Central memory CD8-positive, alpha-beta T cell (primary cell): ENCODE results near the gene SSBP3.

Experiments used
- ATAC-seq: fragments of 150-1000 bp; cut with Tn5 transposase; replicated peaks from 2 replicates; pipeline ENCODE4 v1.10.0; 2022; ENCODE audit warnings: mild to moderate bottlenecking, moderate FRiP score, moderate number of reproducible peaks; ENCODE audit not compliant: poor library complexity, severe bottlenecking; ENCODE audit errors: extremely low read depth
- DNase-seq, 2 donors: peaks; one replicate each; pipeline ENCODE4 v3.0.0; 2021; ENCODE audit warnings: low spot score in 2 of 2
- H3K27ac Mint-ChIP-seq: one replicate; pipeline ENCODE4 v1.8.0; 2022; ENCODE audit warnings: low read depth, mild to moderate bottlenecking, moderate library complexity, mixed read lengths
- H3K27me3 Mint-ChIP-seq: one replicate; pipeline ENCODE4 v1.8.0; 2022; ENCODE audit warnings: mixed read lengths
- H3K36me3 Mint-ChIP-seq: one replicate; pipeline ENCODE4 v1.8.0; 2022; ENCODE audit warnings: mild to moderate bottlenecking, moderate library complexity, mixed read lengths; ENCODE audit not compliant: insufficient read depth
- H3K4me1 Mint-ChIP-seq: one replicate; pipeline ENCODE4 v1.8.0; 2022; ENCODE audit warnings: mixed read lengths
- H3K4me3 Mint-ChIP-seq: one replicate; pipeline ENCODE4 v1.8.0; 2022; ENCODE audit warnings: mild to moderate bottlenecking, moderate library complexity, mixed read lengths
- H3K9me3 Mint-ChIP-seq: one replicate; pipeline ENCODE4 v1.8.0; 2022; ENCODE audit warnings: mixed read lengths

The SSBP3 gene

DNA sequence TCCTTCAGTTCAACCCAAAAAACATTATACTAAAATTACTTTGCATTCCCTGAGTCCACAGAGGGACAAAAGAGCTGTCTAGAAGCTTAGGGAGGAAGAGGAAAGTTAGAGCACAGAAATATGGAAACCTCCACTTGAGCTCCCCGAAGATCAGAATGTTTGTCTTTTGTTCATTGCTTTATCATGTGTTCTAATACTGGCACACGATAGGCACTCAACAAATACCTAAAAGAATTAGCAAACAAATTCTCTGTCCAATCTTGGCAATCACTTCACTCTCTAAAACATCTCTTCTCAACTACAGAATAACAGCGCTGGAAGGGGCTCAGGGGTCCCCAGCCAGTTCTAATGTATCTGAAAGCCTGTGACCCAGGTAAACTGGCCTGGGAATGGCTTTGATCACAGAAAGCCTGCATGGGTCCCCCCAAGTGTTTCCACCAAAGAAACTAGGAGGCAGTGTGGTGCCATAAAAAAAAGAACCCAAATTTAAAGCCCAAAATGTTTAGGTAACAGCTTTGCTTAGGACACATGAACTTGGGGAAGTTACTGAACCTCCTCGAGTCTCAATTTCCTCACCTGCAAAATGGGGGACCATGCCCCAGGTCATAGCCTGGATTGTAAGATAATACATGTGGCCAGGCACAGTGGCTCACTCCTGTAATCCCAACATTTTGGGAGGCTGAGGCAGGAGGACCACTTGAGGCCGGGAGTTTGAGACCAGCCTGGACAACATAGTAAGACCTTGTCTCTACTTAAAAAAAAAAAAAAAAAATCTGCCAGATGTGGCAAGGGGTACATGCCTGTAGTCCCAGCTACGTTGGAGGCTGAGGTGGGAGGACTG is 45.8 kb downstream of the SSBP3 start:
- no peak for DNase-seq
- Mint-ChIP-seq H3K27ac (peak overlapping the region; percentile 16), H3K4me3 (no peak overlapping the region), H3K36me3 (no peaks in the 10 kb centered on the region), H3K27me3 (no peaks in the 10 kb centered on the region), H3K4me1 (peaks cover 75% of the 10 kb centered on the region), H3K9me3 (no peaks in the 10 kb centered on the region)
- ATAC-seq: no peak

GRCh38 chr1:54359393-54360162 is 46.6 kb downstream of the SSBP3 start:
- peak overlapping the region; percentile 16 for H3K27ac Mint-ChIP-seq

GRCh38 chr1:54358503-54359168 is 47.6 kb downstream of the SSBP3 start:
- H3K4me3 Mint-ChIP-seq: no peak overlapping the region
- no peaks in the 10 kb centered on the region for H3K9me3 Mint-ChIP-seq
- H3K4me1 Mint-ChIP-seq: peaks cover 74% of the 10 kb centered on the region
- no peak for DNase-seq
- no peak overlapping the region for H3K27ac Mint-ChIP-seq
- H3K27me3 Mint-ChIP-seq: no peaks in the 10 kb centered on the region
- no peak for ATAC-seq
- no peaks in the 10 kb centered on the region for H3K36me3 Mint-ChIP-seq

More at GRCh38 chr1:54359393-54360162, 46.6 kb downstream of the SSBP3 start:
- no peaks in the 10 kb centered on the region for H3K36me3 Mint-ChIP-seq
- peaks cover 73% of the 10 kb centered on the region for H3K4me1 Mint-ChIP-seq
- no peak for DNase-seq
- ATAC-seq: no peak
- H3K4me3 Mint-ChIP-seq: no peak overlapping the region
- no peaks in the 10 kb centered on the region for H3K9me3 Mint-ChIP-seq
- H3K27me3 Mint-ChIP-seq: no peaks in the 10 kb centered on the region

DNA sequence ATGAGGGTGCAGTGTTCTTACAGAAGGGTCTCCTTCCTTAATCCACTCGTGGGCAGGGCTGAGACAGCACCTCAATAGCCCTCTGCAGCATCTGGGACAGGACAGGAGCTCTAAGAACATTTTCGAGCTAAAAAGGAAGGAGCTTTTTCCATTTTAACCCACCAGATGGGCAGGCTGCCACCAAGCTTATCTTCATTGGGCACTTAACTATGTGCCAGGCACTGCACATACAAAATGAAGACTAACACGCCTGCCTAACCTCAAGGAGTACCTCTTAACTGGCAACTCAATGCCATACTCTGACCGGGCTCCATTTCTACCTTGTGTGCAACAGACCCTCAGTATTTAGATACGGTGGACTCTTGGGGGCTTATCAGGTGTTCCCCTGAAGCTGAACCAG is 48.2 kb downstream of the SSBP3 start:
- H3K4me3 Mint-ChIP-seq: no peak overlapping the region
- peaks cover 67% of the 10 kb centered on the region for H3K4me1 Mint-ChIP-seq
- H3K36me3 Mint-ChIP-seq: no peaks in the 10 kb centered on the region
- ATAC-seq (no peak), DNase-seq (no peak)
- H3K27me3 Mint-ChIP-seq: no peaks in the 10 kb centered on the region
- H3K9me3 Mint-ChIP-seq: no peaks in the 10 kb centered on the region
- no peak overlapping the region for H3K27ac Mint-ChIP-seq

DNA sequence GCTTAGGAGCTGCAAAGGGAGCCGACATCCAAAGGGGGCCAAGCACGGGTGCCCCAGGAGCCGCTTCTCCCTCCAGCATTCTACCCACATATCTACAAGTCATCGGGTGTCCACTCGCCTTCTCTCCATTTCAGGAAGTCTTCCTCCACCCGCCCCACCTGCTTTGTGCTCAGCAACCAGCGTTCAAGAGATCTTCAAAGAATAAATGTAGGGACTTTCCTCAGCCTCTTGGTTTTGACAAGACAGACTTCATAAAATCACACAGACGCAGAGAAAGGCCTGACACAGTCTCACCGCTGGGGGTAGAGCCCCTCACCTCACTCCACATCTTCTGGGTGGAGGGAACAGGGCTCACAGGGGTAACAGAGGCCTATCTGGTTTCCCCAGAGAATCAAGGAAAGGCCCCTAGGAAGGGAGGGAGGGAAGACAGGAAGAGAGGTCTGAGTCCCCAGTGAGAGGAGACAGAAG is 49.5 kb downstream of the SSBP3 start:
- ATAC-seq: no peak
- H3K4me3 Mint-ChIP-seq: peak overlapping the region; percentile 71
- no peaks in the 10 kb centered on the region for H3K27me3 Mint-ChIP-seq
- H3K36me3 Mint-ChIP-seq: no peaks in the 10 kb centered on the region
- peak overlapping the region; percentile 47 for H3K27ac Mint-ChIP-seq
- DNase-seq: no peak
- peaks cover 70% of the 10 kb centered on the region for H3K4me1 Mint-ChIP-seq
- no peaks in the 10 kb centered on the region for H3K9me3 Mint-ChIP-seq

- Mint-ChIP-seq H3K36me3 (no peaks in the 10 kb centered on the region), H3K4me1 (peaks cover 70% of the 10 kb centered on the region), H3K27me3 (no peaks in the 10 kb centered on the region), H3K9me3 (no peaks in the 10 kb centered on the region), H3K27ac (peak overlapping the region; percentile 47), H3K4me3 (peak overlapping the region; percentile 71)
- ATAC-seq: no peak
- no peak for DNase-seq
These were observed 50.1 kb downstream of the SSBP3 start for GRCh38 chr1:54355931-54356679.

GRCh38 chr1:54354899-54355298 is 51.3 kb downstream of the SSBP3 start:
- Mint-ChIP-seq H3K9me3 (no peaks in the 10 kb centered on the region), H3K4me3 (no peak overlapping the region), H3K27ac (peak overlapping the region; percentile 59), H3K27me3 (no peaks in the 10 kb centered on the region), H3K36me3 (no peaks in the 10 kb centered on the region), H3K4me1 (peaks cover 61% of the 10 kb centered on the region)
- no peak for DNase-seq
- ATAC-seq: no peak

DNA sequence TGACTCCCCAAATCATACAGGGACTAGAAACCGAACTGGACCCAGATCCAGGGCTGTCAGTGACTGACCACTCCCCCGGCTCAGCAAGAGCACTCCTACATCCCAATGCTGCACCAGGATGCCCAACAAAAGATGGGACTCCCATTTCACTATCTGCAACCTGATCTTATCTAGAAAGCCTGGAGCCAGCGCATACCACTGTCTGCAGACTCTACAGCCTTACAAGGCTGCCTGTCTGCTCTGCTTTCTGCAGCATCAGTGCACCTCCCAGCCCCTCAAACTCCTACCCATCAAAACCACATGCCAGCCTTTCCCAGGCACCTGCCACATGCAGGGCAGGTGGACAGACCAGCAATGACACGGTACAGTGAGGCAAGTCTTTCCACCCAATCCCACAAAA is 52.2 kb downstream of the SSBP3 start:
- Mint-ChIP-seq H3K27ac (peak overlapping the region; percentile 59), H3K4me1 (peaks cover 65% of the 10 kb centered on the region)

GRCh38 chr1:54352755-54353154 is 53.4 kb downstream of the SSBP3 start:
- no peak overlapping the region for H3K4me3 Mint-ChIP-seq
- no peaks in the 10 kb centered on the region for H3K27me3 Mint-ChIP-seq
- no peaks in the 10 kb centered on the region for H3K9me3 Mint-ChIP-seq
- ATAC-seq: no peak
- H3K36me3 Mint-ChIP-seq: peaks cover 2% of the 10 kb centered on the region
- no peak for DNase-seq
- H3K27ac Mint-ChIP-seq: no peak overlapping the region
- H3K4me1 Mint-ChIP-seq: peaks cover 57% of the 10 kb centered on the region

More for the DNA sequence above, 52.2 kb downstream of the SSBP3 start:
- DNase-seq: no peak
- ATAC-seq: no peak
- H3K4me3 Mint-ChIP-seq: no peak overlapping the region
- H3K27me3 Mint-ChIP-seq: no peaks in the 10 kb centered on the region
- H3K9me3 Mint-ChIP-seq: no peaks in the 10 kb centered on the region
- H3K36me3 Mint-ChIP-seq: peaks cover 2% of the 10 kb centered on the region

DNA sequence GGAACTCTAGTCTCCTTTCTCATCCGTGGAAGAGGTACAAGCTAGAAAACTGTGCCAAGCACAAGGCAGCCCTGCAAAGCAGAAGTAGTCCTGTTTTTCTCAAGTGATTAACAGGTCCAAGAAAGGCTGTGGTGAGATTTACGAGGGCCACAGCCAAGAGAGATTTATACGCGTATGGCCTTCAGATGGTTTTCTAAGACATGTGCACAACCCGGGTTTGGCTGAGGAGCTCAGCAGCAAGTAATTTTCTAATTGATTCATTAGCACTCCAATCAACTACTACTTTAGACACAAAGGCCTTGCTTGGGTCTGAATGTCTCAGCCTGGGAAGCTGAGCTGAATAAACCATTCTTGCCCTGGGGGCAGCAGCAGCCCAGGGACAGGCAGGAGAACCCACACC is 55.8 kb downstream of the SSBP3 start:
- H3K4me1 Mint-ChIP-seq: peaks cover 36% of the 10 kb centered on the region
- H3K36me3 Mint-ChIP-seq: peaks cover 2% of the 10 kb centered on the region
- no peaks in the 10 kb centered on the region for H3K27me3 Mint-ChIP-seq
- H3K9me3 Mint-ChIP-seq: no peaks in the 10 kb centered on the region
- DNase-seq: no peak
- no peak overlapping the region for H3K4me3 Mint-ChIP-seq
- no peak overlapping the region for H3K27ac Mint-ChIP-seq
- ATAC-seq: no peak

- DNase-seq: no peak
These were observed 57.5 kb downstream of the SSBP3 start for GRCh38 chr1:54348700-54349021.

More at GRCh38 chr1:54348700-54349021, 57.5 kb downstream of the SSBP3 start:
- no peak for ATAC-seq
- Mint-ChIP-seq H3K9me3 (no peaks in the 10 kb centered on the region), H3K36me3 (peaks cover 7% of the 10 kb centered on the region), H3K4me1 (peaks cover 35% of the 10 kb centered on the region), H3K27ac (no peak overlapping the region), H3K27me3 (no peaks in the 10 kb centered on the region), H3K4me3 (no peak overlapping the region)
